ENCODE data around the gene SH3TC1. TPM values are rescaled to one million over a fixed set of nuclear protein-coding genes. Genes with fewer than 3 reads are reported as not detected.

SH3TC1 gene
- total RNA-seq, 4 donors from 2014 or later: 15.0 to 78.6 (median 41.4) TPM

GRCh38 chr4:8211737-8212581 is 12.9 kb downstream of the SH3TC1 start:
- no peak for DNase-seq
- no peak overlapping the region for H3K27ac ChIP-seq
- H3K4me3 ChIP-seq: no peak overlapping the region
- in situ Hi-C loops (cut with MboI; ENCODE audit: low pct_ligation_motif_present in 1 of 4, low pct_unique_long_range_greater_than_20kb in 1 of 4, low sequenced_read_pairs in 3 of 4): no loop called here
- H3K27me3 ChIP-seq: no peaks in the 10 kb centered on the region
- 89% methylated on average over 22 of the region's 22 CpGs; no CpG with 5 or more reads in 1 of the 2 donors for WGBS, 2 donors (ENCODE audit: low coverage in 1 of 2)
- no peaks in the 10 kb centered on the region for H3K36me3 ChIP-seq
- no peaks in the 10 kb centered on the region for H3K4me1 ChIP-seq
- TF ChIP-seq POLR2A (IDR thresholded peaks at IDR 0.05) (no peak), POLR2AphosphoS5 (IDR thresholded peaks at IDR 0.05) (no peak), EP300 (IDR thresholded peaks at IDR 0.05; ENCODE audit: low read depth) (no peak), CTCF (IDR thresholded peaks at IDR 0.05) (no peak)
- intact Hi-C loops (cut with DNase I; ENCODE audit: low total_unique reads): no loop called here
- H3K9me3 ChIP-seq: no peaks in the 10 kb centered on the region

- no peak for TF ChIP-seq POLR2AphosphoS5 (IDR thresholded peaks at IDR 0.05)
- TF ChIP-seq EP300 (IDR thresholded peaks at IDR 0.05; ENCODE audit: low read depth): no peak
- no peak for TF ChIP-seq POLR2A (IDR thresholded peaks at IDR 0.05)
- no peak for TF ChIP-seq CTCF (IDR thresholded peaks at IDR 0.05)
- Histone ChIP-seq H3K9me3 (no peaks in the 10 kb centered on the region), H3K27me3 (no peaks in the 10 kb centered on the region), H3K4me1 (no peaks in the 10 kb centered on the region), H3K4me3 (no peak overlapping the region), H3K27ac (no peak overlapping the region), H3K36me3 (no peaks in the 10 kb centered on the region)
- no peak for DNase-seq
- intact Hi-C loops (cut with DNase I; ENCODE audit: low total_unique reads) (no loop called here), in situ Hi-C loops (cut with MboI; ENCODE audit: low pct_ligation_motif_present in 1 of 4, low pct_unique_long_range_greater_than_20kb in 1 of 4, low sequenced_read_pairs in 3 of 4) (no loop called here)
- 92% methylated on average over 7 of the region's 12 CpGs; no CpG with 5 or more reads in 1 of the 2 donors for WGBS, 2 donors (ENCODE audit: low coverage in 1 of 2)
These were observed 13.5 kb downstream of the SH3TC1 start for GRCh38 chr4:8212622-8213021.

- H3K27ac ChIP-seq: no peak overlapping the region
- H3K36me3 ChIP-seq: no peaks in the 10 kb centered on the region
- no peak for TF ChIP-seq POLR2A (IDR thresholded peaks at IDR 0.05)
- TF ChIP-seq EP300 (IDR thresholded peaks at IDR 0.05; ENCODE audit: low read depth): no peak
- TF ChIP-seq POLR2AphosphoS5 (IDR thresholded peaks at IDR 0.05): no peak
- no peak for TF ChIP-seq CTCF (IDR thresholded peaks at IDR 0.05)
- H3K4me3 ChIP-seq: no peak overlapping the region
- no peaks in the 10 kb centered on the region for H3K4me1 ChIP-seq
- H3K9me3 ChIP-seq: no peaks in the 10 kb centered on the region
- WGBS, 2 donors (ENCODE audit: low coverage in 1 of 2): 94% methylated on average over 7 of the region's 7 CpGs; no CpG with 5 or more reads in 1 of the 2 donors
- no peaks in the 10 kb centered on the region for H3K27me3 ChIP-seq
- intact Hi-C loops (cut with DNase I; ENCODE audit: low total_unique reads): no loop called here
- DNase-seq: no peak
- in situ Hi-C loops (cut with MboI; ENCODE audit: low pct_ligation_motif_present in 1 of 4, low pct_unique_long_range_greater_than_20kb in 1 of 4, low sequenced_read_pairs in 3 of 4): no loop called here
These were observed 14.0 kb downstream of the SH3TC1 start for GRCh38 chr4:8213121-8213520.

- H3K27ac ChIP-seq: no peak overlapping the region
- no peak for DNase-seq
- no peaks in the 10 kb centered on the region for H3K36me3 ChIP-seq
These were observed 15.0 kb downstream of the SH3TC1 start for GRCh38 chr4:8214136-8214535.

More at GRCh38 chr4:8214136-8214535, 15.0 kb downstream of the SH3TC1 start:
- 83 to 100% methylated on average over 2 to 9 of the region's 13 CpGs for WGBS, 2 donors (ENCODE audit: low coverage in 1 of 2)
- Histone ChIP-seq H3K4me1 (no peaks in the 10 kb centered on the region), H3K27me3 (no peaks in the 10 kb centered on the region), H3K9me3 (no peaks in the 10 kb centered on the region), H3K4me3 (no peak overlapping the region)
- TF ChIP-seq POLR2A (IDR thresholded peaks at IDR 0.05) (no peak), POLR2AphosphoS5 (IDR thresholded peaks at IDR 0.05) (no peak)
- intact Hi-C loops (cut with DNase I; ENCODE audit: low total_unique reads): no loop called here
- in situ Hi-C loops (cut with MboI; ENCODE audit: low pct_ligation_motif_present in 1 of 4, low pct_unique_long_range_greater_than_20kb in 1 of 4, low sequenced_read_pairs in 3 of 4): no loop called here

Measured in transverse colon (tissue), 4 donors.